NB4 (cell line): ENCODE data around the gene SORBS1.

Experiments
- CTCF ChIP-seq: IDR thresholded peaks from one replicate; pipeline ENCODE4 v1.5.1; 2012; ENCODE audit warnings: low read depth, low read length
- POLR2A ChIP-seq: IDR thresholded peaks from 2 replicates; pipeline ENCODE4 v1.6.1; 2011; ENCODE audit warnings: mild to moderate bottlenecking; ENCODE audit not compliant: insufficient read length; ENCODE audit errors: extremely low read depth

- TF ChIP-seq CTCF = no peak
- no peak for TF ChIP-seq POLR2A
Observed at GRCh38 chr10:95516774-95517373, 44.3 kb downstream of the SORBS1 start.
